8988T (cell line): ENCODE results near the gene GRB10.
"Not testable (repeated sequence)": the region's sequence is repeated elsewhere in the genome, so short reads cannot be mapped to it uniquely, and the experiment has no call there.

ENCODE experiments used
- DNase-seq: peaks from one replicate; pipeline ENCODE4 v3.0.0; 2011

Gene GRB10

DNA sequence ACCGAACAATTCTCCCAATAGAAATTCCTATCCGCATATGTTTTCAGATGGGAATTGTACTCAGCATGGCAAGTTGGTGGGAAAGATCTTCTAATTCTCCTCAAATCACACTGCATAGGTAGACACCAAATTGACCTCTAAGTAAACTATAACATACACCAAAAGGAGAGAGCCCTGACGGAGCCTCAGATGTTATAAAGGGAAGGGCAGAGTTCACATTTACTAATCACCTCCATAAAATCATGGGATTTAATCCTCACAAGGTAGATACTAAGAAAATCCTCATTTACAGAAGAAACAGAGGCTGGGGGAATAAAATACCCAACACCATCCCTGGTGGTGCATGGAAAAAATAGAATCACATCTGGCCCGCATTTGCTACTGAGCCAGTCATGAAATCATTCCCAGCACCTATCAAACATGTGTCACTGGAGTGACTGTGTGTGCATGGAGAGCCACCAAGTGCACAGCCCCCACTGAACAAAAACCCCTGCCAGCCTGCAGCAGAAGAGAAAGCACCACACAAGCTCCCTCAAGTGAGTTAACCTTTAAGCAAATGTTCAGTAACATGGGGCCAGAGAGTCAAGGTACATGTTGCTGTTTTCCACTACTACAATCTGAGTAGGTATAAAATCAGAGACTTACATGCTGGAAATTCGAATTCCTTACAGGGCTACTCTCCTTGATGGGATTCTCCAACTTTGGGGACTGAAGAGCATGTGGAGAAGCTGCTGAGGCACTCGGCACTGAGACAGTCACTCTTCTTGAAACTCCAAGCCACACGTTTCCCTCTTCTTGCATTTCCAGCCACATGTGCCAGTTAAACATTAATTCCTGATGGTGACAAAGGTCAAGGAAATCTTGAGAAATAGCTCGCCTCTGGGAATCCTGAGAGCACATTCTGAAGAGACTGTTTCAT is 217.8 kb downstream of the GRB10 start, which contains the start of gene DDC:
Gene DDC, minus strand, starts transcription at position 766 of the 919 bp plus-strand sequence. CDS start 21,320 bp downstream, outside the sequence.
- no peak for DNase-seq

DNA sequence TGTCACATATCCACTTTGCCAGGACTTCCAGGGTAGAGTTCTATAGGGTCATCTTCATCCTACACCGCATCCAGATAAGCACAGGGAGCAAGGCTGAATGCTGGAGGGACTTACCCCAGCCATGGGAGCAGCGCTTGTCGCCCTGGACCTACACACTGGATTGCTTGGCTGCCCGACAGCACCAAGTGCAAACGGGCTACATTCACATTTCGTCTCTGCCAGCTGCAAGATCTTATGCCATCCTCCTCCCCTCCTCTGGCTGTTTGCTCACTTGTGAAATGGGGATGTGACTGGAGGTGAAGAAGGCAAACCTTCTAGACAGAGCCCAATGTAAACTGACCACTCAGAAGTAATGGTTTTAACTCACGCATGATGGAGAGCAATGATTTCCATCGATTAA is 218.5 kb downstream of the GRB10 start:
- no peak for DNase-seq

DNA sequence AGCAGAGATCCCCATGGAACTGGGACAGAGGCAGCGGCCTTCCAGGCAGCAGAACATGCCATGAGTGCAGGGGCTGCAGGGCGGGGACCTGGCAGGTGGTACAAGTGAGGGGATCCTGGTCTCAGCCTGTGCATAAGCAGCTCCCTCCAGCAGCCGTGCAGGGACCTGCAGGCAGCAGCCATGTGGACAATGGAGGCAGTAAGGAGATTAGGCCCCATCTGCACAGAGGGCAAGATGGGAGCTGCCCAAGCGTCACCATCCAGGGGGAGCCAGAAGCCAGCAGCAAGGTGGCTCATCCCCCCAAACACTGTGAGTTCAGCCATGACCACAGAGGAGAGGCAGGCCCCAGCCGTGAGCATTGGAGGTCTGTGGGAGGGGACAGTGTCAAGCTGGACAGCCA is 220.6 kb downstream of the GRB10 start:
- DNase-seq: no peak

DNA sequence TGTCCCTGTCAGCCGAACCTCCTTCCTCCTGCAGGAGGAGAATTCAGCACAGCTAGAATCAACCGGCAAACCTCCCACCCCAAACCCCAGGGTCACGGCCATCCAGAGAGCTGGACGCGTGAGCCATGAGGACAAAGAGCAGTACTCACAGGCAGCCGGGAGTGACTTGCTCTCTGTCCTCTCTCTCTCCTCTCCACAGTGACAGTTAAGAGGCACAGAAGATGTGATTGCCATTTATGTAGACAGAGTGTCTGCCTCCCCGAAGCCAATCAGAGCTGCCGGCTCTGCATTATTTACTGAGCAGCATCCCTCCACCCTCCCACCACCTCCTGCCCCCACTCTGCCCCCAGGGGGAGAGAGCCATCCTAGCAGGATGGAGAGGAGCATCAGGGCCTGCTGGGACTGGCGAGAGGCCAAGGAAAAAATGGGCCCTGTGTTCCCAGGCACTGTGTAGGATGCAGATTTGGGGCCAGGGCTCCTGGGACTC is 221.8 kb downstream of the GRB10 start:
- no peak for DNase-seq

DNA sequence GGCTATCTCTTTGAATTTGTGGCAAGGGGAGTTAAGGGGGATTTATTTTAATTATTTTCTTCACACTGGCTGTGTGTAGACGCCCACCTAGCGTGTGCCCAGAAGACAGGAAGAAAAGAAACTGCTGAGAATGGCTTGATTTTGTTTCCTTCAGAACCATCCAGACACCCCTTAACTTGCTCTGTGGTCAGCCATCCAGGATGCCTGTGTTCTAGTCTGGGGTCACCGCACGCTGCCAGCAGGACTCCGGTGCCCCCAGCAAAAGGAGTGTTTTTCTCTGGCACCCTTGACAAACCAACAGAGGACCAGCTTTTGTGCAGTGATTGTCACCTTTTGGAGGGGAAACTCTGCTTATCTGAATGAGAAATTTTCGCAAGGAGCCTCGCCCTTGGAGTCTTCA is 222.8 kb downstream of the GRB10 start:
- no peak for DNase-seq

DNA sequence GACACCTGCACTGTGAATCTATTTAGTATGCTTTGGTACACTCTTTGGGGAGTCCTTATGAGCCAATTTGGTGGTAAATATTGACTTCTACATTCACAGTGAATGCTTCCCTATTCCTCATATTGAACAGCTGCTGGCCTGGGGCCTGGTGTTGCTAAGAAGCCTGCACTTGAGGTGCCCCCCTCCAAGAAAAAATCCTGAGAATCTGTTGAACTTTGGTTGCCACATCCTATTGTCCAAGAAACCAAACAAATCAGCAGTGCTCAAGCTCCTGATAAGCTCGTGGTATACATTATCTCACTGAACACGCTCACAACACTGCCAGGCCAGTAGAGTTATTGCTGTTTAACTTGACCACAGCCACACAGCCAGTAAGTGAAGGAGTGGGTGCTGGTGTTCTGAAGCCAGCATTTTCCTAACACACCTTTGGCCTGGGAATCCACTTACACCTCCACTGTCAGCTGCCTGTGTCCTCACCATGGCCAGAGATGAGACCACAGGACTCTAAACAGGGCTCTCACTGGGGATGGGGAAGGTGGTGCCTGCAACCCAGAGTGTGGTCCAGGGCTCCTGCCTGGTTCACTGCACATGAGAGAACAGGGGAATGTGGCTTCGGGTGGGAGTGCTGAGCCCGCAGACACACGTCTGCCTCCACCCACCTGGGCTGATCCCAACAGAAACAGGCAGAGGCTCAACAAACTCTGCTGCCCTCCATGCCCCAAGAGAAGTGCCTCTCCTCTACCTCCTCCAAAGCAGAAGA is 224.2 kb downstream of the GRB10 start:
- DNase-seq: no peak

DNA sequence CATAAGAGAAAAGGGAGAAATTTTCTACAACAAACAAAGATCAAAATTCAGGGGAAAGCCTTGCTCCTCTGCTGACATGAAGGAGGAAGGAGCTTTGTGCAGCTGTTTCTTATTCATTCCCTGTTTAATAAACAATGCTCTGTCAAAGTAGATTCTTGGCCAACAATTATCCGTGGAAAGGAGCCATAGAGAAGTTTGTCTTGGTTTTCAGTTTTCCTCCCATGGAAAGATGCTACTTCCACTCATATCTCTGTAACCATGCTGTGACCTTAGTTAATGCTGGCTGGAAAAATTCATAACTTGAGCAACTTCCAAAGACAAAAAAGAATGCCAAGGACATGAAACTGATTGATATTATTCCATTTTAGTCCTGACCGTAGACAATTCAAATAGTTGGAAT is 225.6 kb downstream of the GRB10 start:
- no peak for DNase-seq

DNA sequence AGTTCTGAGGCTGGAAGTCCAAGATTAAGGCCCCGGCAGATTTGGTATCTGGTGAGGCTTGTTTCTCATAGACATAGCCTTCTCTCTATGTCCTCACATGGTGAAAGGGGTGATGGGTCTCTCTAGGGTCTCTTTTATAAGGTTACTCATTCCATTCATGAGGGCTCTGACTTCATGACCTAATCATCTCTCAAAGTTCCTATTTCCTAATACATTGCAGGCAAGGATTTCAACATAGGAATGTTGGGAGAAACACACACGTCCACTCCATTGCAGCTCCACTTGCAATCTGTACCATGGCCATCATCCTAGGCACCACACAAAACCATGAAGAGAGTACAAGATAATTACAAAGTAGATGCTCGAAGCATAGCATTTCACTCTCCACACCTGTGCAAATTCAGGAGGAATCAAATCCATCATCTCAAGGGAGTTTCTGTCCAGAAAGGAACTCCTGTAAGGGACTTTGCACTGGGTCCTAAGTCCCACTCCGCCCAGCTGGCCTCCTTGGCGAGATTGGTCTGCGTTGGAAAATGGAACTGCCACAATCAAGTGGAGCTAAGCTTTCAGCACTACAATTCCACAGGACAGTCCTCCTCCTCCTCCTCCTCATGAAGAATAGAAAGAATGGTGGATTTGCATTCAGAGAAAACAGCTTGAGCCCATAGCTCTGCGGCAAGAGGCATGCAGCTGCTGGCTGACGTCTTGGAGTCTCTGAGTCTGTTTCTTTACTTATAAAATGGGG is 226.3 kb downstream of the GRB10 start:
- no peak for DNase-seq

DNA sequence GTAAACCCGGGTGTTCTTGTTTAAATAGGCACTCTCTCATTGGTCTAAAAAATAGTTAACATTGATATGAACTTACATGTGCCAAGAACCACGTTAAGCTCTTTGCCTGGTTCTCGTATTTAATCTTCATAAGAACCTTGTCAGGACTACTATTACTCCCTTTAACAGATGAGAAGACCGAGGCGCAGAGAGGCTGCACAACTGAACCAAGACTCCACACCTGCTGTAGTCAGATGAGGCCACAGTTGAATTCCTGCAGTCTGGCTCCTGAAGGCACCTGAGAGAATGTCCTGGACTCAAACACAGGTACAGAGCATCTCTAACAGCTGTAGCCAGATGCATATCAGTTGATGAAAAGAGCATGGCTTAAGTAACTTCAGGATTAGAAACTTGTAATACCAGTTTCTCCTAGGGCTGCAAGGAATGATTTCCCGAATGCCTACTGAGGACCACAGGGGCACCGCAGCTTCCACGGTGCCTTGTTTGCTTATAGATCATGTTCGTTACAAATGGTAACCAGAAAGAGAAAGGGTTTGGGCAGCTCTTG is 227.0 kb downstream of the GRB10 start:
- DNase-seq: no peak

DNA sequence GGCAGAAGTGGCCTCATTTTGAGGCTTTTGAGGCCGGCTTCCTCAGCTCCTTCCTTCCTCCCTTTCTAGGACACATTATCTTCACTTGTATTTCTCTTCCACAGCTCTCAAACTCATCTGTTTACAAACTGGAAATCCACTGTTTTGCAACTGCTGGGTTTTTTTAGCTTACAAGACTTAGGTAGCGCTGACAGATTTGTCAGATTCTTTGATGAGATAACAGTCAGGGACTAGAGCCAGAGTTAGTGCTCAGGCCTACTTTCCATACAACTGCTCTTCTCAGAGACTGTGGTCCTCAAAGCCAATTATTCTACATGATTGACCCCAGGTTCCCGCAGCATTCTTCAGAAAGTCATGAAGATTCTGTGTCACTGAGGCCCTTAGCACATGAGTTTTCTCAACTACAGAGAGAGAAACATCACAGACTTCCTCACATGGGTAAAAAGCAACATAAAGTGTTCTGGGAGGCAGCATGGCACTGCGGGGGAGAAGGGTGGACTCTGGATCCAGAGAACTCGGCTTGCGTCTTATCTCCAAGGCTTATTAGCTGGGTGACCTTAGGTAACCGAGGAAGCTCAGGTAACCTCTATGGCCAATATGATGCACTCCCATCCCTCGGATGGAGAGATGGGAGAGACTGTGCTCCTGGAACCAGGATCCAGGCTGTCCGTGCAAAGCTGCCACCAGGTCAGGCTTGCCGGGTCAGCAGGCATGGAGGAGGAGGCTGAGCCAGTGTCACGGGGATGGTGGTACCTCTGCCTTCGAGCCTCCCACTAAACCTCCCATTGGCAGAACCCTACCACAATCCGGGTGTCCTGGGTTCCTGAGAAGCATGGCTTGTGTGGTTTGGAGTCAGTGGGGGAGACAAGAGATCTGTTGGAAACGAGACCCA is 228.0 kb downstream of the GRB10 start:
- no peak for DNase-seq

DNA sequence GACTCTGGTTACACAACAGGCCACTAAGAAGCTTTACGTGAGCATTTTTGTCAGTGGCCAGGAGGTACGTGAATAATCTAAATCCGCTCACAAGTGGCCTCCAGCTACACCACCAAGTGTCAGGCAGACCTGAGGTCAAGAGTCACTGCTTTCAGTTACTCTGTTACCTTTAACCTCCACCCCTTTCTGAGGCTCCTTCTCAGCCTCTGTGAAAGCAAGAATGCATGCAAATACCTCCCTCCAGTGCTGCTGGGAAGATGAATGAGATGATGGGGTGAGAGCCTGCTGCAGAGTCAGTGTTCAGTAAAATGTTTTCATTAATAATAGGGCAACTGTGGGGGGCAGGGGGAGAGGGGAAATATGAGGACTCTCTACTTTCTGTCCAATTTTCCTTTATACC is 228.7 kb downstream of the GRB10 start:
- DNase-seq: no peak

DNA sequence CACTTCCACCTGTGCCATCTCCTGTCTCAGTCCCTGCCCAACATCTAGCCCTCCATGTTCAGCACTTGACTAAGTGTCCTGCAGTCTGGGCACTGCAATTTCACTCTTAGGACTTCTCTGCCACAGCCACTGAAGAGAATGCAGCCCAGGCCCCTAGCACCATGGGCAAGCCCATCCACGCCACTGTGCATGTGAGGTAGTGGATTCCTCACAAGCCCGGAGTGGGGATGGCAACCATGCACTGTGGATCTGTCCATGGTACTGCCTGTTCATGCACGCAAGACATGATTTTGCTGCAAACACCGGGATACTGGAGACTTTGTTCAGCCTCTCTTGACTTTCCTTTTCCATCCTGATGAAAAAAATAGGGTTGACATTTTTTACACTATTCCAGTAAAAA is 229.8 kb downstream of the GRB10 start:
- no peak for DNase-seq

DNA sequence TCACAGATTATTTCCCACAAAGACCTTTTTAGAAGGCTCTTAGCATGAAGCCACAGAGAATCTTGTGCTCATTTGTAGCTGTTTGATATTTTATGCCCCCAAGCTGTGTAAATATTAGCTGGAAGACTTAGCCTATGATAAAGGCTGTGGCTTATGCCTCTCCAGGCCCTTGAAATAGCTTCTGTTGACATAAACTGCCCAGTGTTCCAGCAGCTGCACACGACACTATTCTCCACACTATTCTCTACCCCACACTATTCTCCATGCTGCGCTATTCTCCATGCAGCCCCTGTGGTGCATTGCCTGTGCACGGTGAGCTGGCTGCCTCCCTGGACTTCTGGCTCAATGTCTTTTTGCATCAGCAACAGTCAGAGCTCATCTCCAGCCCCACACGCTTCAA is 230.6 kb downstream of the GRB10 start:
- no peak for DNase-seq

DNA sequence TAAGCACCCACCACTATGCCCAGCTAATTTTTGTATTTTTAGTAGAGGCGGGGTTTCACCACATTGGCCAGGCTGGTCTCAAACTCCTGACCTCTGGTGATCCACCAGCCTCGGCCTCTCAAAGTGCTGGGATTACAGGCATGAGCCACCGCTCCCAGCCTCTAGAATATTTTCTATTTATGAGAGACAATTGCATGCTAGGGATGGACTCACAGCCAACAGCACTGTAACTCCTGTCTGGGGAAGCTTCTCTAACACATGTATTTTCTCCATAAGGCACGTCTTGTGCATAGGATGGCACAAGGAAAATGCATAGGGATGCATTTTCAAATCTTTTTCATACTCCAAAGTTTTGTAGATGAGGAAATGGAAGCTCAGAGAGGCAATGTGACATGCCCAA is 237.1 kb downstream of the GRB10 start:
- not testable (repeated sequence) for DNase-seq

DNA sequence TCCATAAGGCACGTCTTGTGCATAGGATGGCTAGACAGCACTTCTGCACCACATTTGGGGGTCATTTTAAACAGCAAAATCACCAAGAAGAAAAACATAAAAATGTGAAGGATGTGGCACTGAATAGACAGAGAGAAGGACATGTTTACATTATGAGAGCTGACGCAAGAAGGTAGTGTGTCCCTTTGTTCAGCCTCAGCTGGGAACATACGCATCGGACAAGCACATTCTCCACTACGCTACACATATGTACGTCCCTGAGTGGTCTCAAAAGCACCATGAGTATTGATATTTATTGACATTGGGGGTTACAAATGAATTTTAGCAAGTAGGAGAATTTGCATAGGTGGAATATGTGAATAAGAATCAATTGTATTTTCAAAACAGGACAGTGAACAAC is 237.7 kb downstream of the GRB10 start:
- DNase-seq: no peak

DNA sequence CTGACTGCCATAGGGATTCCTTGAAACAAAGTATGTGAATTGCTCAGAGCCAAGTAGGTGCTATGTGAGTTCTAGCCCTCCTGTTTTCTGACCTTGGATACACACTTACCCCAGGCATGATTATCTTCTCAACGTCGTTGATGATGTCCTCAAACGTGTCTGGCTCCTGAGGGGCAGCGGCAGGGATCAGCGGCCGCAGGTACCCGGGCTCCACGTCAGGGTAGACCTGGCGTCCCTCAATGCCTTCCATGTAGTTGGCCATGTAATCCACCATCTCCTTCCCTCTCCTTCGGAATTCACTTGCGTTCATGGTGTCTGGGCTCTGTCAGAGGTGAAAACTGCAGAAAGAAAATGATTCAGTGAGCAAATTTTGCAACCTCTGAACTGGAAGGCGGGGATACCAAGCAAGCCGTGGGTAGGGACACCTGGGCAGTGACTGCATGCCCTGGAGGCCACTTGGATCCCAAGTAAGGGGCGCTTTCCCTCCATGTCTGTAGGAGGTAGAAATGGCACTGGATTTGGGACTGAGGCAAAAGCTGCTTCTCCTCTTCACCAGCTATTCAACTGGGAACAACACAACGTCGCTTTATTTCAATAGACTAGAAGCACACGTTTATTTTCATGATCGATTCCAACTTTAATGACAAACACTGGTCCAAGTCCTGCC is 238.8 kb downstream of the GRB10 start:
- DNase-seq: no peak

DNA sequence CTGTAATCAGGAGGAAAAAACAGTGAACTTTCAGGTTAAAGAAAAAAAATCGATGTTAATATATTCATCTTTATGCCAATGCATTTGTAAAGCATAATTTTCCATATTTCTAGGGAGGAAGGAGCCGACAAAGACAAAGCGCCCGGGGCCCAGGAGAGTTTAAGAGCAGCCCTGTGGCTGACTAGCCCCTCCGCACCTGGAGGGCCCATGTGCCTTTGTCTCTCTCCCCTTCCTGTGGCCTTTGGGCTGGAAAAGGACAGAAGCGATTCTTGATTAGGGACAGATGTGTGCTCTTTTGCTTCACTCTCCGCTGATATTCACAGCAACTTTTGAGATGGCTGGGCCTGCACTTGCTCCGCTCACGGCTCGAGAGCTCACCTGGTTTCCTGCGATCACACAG is 240.6 kb downstream of the GRB10 start:
- DNase-seq: no peak

DNA sequence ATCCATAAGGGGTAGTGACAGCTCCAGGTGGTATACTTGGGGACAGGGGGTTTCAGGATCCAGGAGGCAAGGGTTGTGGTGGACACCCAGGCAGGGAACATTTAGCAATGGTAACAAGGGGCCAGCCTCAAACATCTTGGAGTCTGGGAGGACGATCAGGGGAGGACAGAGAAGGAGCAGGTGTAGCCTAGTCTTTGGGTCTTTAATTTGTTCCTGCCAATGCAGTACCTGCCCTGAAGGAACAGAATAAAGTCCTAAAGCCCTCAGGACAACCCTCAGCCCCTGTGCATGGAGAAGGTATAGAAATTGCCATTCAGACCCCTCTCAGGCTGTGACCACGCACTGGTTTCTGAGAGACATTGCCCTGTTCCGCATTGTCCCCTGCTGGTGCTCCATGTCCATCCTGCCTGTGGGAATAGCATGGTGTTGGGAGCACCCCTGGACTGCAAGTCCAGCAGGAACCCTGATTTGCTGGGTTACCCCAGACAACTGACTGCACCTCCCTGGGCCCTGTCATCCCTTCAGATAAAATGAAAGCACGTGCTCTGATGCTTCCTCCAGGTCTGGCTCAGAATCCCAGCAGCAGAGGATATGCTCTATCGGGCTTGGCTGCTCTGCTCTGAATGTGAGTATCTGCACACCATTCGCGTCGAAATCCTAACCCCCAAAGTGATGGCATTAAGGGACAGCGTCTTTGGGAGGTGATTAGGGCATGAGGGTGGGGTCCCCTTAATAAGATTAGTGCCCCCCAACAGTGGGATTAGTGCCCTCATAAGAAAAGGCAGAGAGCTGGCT is 241.7 kb downstream of the GRB10 start:
- no peak for DNase-seq
